HepG2 (cell line): Measurements from ENCODE around the gene BLOC1S4. TPM values are rescaled to one million over a fixed set of nuclear protein-coding genes. Genes with fewer than 3 reads are reported as not detected.

Experiments
- BRD4 ChIP-seq: sonication (generic); formaldehyde crosslinking; IDR thresholded peaks from 2 replicates; pipeline ENCODE4 v1.4.0; 2020; ENCODE audit warnings: missing genetic modification reagents
- CEBPB ChIP-seq: IDR thresholded peaks from 2 replicates; pipeline ENCODE4 v1.6.1; 2011; ENCODE audit warnings: low read depth, low read length, improper control_type of control experiment, borderline replicate concordance
- KMT2A ChIP-seq: sonication (generic); formaldehyde crosslinking; IDR thresholded peaks from 2 replicates; pipeline ENCODE4 v1.4.0; 2020; ENCODE audit warnings: missing genetic modification reagents
- MEF2D ChIP-seq: sonication (generic); formaldehyde crosslinking; IDR thresholded peaks from 2 replicates; pipeline ENCODE4 v1.5.1; 2020; ENCODE audit warnings: mild to moderate bottlenecking, missing genetic modification reagents
- MTA1 ChIP-seq: sonication (generic); formaldehyde crosslinking; IDR thresholded peaks from 2 replicates; pipeline ENCODE4 v1.4.0; 2020; ENCODE audit warnings: missing genetic modification reagents, mild to moderate bottlenecking, borderline replicate concordance
- NFATC3 ChIP-seq: sonication (generic); formaldehyde crosslinking; IDR thresholded peaks from 2 replicates; pipeline ENCODE4 v1.5.1; 2020; ENCODE audit warnings: mild to moderate bottlenecking, missing genetic modification reagents
- RARG ChIP-seq: sonication (generic); formaldehyde crosslinking; IDR thresholded peaks from 2 replicates; pipeline ENCODE4 v1.4.0; 2020; ENCODE audit warnings: low read depth, mild to moderate bottlenecking, missing genetic modification reagents
- SIN3A ChIP-seq: IDR thresholded peaks from 2 replicates; pipeline ENCODE4 v1.6.1; 2011; ENCODE audit warnings: low read depth, mild to moderate bottlenecking, control low read depth, low read length, borderline replicate concordance
- ZNF354B ChIP-seq: sonication (generic); formaldehyde crosslinking; IDR thresholded peaks from 2 replicates; pipeline ENCODE4 v1.8.0; 2022; ENCODE audit warnings: mild to moderate bottlenecking, missing genetic modification reagents
- ZNF543 ChIP-seq: sonication (generic); formaldehyde crosslinking; IDR thresholded peaks from 2 replicates; pipeline ENCODE4 v1.4.0; 2020; ENCODE audit warnings: mild to moderate bottlenecking, missing genetic modification reagents
- ZNF546 ChIP-seq: sonication (generic); formaldehyde crosslinking; conservative IDR thresholded peaks from 2 replicates; pipeline ENCODE4 v1.8.1; 2023; ENCODE audit warnings: mild to moderate bottlenecking, missing genetic modification reagents
- ZNF709 ChIP-seq: sonication (generic); formaldehyde crosslinking; IDR thresholded peaks from 2 replicates; pipeline ENCODE4 v1.5.0; 2020; ENCODE audit warnings: mild to moderate bottlenecking, missing genetic modification reagents
- ZNF883 ChIP-seq: sonication (generic); formaldehyde crosslinking; IDR thresholded peaks from 2 replicates; pipeline ENCODE4 v1.5.1; 2020; ENCODE audit warnings: mild to moderate bottlenecking, missing genetic modification reagents; ENCODE audit errors: not compliant biosample characterization
- polyA plus RNA-seq, 8 experiments: library from polyadenylated mRNA; depleted of rRNA in 3 of 8; stranded (reverse) in 7 of 8; unstranded in 1 of 8; fragments of >200 nt; fragmentation: Illumina TruSeq in 4 of 8; extraction: Trizol in 4 of 8; gene quantifications; 2 replicates each; pipeline versions ENCODE4 v1.2.1 to v1.2.3, GENCODE V29; 2011 to 2016; ENCODE audit warnings: low read depth in 4 of 8, missing spikeins in 1 of 8, mixed read lengths in 1 of 8; ENCODE audit not compliant: insufficient read depth in 1 of 8
- total RNA-seq, 5 experiments: library from RNA; depleted of rRNA; stranded (reverse); fragments of >200 nt; fragmentation: Illumina TruSeq; extraction: Trizol; gene quantifications; 2 replicates each; pipeline ENCODE4 v1.2.3, GENCODE V29; 2016; ENCODE audit warnings: low read depth in 1 of 5
- TF ChIP-seq, protein P1 (sequence below): sonication (generic); formaldehyde crosslinking; IDR thresholded peaks from 2 replicates; pipeline ENCODE4 v1.5.1; 2020; ENCODE audit warnings: missing genetic modification reagents, mild to moderate bottlenecking, borderline replicate concordance
- TF ChIP-seq, protein P2 (sequence below): sonication (generic); formaldehyde crosslinking; IDR thresholded peaks from 2 replicates; pipeline ENCODE4 v1.4.0; 2020; ENCODE audit warnings: missing genetic modification reagents
- TF ChIP-seq, protein P3 (sequence below): sonication (generic); formaldehyde crosslinking; IDR thresholded peaks from 2 replicates; pipeline ENCODE4 v1.5.0; 2020; ENCODE audit warnings: missing genetic modification reagents
- TF ChIP-seq, protein P4 (sequence below): IDR thresholded peaks from 2 replicates; pipeline ENCODE4 v1.6.1; 2018; ENCODE audit warnings: missing genetic modification reagents
- TF ChIP-seq, protein P5 (sequence below): sonication (generic); formaldehyde crosslinking; IDR thresholded peaks from 2 replicates; pipeline ENCODE4 v1.4.0; 2020; ENCODE audit warnings: mild to moderate bottlenecking, missing genetic modification reagents

The BLOC1S4 gene
- total and polyA plus RNA-seq, 2 of the 13 experiments (the other 11 are each of a cell fraction or from before 2014, with no cell fraction given), result 15.5 to 20.9 TPM

DNA sequence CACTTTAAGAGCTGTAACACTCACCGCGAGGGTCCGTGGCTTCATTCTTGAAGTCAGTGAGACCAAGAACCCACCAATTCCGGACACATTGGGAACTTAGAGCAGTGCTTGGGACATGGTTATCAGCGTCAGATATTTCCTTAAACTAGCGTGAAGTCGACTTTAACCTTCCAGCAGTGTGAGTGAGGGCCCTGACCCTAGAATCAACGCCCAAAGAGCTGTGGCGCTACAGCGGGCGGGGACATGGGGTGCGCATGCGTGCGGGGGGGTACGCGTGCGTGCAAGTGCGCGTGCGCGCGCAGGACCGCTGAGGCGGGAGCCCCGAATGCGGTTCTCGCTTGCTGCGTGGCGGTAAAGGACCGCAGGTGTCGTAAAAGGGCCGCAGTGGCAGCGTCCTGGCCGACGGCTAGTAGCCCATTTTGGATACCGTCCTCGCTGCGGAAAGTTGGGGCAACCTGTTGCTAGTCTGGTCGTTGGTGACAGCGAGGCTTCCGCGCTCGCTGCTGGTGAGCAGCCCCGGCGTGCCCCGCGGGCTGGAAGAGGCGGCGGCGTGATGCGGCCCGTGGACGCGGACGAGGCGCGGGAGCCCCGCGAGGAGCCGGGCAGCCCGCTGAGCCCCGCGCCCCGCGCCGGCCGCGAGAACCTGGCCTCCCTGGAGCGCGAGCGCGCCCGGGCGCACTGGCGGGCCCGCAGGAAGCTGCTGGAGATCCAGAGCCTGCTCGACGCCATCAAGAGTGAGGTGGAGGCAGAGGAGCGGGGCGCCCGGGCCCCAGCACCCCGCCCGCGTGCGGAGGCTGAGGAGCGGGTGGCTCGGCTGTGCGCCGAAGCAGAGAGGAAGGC is 42.1 kb upstream of the BLOC1S4 start (continued):
- TF ChIP-seq, protein P1, sequence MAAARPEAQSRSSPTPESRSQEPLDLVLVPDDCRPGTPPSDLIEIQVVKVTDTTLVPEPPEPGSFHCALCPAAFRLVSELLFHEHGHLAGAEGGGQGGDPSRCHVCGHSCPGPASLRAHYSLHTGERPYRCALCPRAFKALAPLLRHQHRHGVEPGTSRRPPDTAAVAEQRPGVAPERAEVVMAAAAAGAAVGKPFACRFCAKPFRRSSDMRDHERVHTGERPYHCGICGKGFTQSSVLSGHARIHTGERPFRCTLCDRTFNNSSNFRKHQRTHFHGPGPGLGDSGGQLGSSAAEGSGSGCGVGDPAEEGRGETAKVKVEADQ (CRISPR knock-in tag), result no peak; the same call in 1 of the 2 replicates
- TF ChIP-seq ZNF354B (CRISPR knock-in tag) (no peak), RARG (no peak), KMT2A (CRISPR knock-in tag) (peak; percentile 95), ZNF546 (CRISPR knock-in tag) (no peak; the same call in 1 of the 2 replicates), BRD4 (CRISPR knock-in tag) (no peak; the same call in 1 of the 2 replicates), ZNF543 (CRISPR knock-in tag) (0 out of 2 replicates have a peak, but pooled peaks have one; percentile 60), NFATC3 (CRISPR knock-in tag) (no peak), ZNF709 (CRISPR knock-in tag) (peak; percentile 77), ZNF883 (CRISPR knock-in tag) (no peak), SIN3A (peak; percentile 74; the same call in 1 of the 2 replicates), CEBPB (no peak), MEF2D (CRISPR knock-in tag) (peak; percentile 75), MTA1 (CRISPR knock-in tag) (no peak)
- TF ChIP-seq, protein P2, sequence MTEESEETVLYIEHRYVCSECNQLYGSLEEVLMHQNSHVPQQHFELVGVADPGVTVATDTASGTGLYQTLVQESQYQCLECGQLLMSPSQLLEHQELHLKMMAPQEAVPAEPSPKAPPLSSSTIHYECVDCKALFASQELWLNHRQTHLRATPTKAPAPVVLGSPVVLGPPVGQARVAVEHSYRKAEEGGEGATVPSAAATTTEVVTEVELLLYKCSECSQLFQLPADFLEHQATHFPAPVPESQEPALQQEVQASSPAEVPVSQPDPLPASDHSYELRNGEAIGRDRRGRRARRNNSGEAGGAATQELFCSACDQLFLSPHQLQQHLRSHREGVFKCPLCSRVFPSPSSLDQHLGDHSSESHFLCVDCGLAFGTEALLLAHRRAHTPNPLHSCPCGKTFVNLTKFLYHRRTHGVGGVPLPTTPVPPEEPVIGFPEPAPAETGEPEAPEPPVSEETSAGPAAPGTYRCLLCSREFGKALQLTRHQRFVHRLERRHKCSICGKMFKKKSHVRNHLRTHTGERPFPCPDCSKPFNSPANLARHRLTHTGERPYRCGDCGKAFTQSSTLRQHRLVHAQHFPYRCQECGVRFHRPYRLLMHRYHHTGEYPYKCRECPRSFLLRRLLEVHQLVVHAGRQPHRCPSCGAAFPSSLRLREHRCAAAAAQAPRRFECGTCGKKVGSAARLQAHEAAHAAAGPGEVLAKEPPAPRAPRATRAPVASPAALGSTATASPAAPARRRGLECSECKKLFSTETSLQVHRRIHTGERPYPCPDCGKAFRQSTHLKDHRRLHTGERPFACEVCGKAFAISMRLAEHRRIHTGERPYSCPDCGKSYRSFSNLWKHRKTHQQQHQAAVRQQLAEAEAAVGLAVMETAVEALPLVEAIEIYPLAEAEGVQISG (CRISPR knock-in tag), result peak; percentile 81; the same call in 1 of the 2 replicates
- TF ChIP-seq, protein P3, sequence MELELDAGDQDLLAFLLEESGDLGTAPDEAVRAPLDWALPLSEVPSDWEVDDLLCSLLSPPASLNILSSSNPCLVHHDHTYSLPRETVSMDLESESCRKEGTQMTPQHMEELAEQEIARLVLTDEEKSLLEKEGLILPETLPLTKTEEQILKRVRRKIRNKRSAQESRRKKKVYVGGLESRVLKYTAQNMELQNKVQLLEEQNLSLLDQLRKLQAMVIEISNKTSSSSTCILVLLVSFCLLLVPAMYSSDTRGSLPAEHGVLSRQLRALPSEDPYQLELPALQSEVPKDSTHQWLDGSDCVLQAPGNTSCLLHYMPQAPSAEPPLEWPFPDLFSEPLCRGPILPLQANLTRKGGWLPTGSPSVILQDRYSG (CRISPR knock-in tag), result no peak
- TF ChIP-seq, protein P4, sequence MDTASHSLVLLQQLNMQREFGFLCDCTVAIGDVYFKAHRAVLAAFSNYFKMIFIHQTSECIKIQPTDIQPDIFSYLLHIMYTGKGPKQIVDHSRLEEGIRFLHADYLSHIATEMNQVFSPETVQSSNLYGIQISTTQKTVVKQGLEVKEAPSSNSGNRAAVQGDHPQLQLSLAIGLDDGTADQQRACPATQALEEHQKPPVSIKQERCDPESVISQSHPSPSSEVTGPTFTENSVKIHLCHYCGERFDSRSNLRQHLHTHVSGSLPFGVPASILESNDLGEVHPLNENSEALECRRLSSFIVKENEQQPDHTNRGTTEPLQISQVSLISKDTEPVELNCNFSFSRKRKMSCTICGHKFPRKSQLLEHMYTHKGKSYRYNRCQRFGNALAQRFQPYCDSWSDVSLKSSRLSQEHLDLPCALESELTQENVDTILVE (CRISPR knock-in tag), result no peak; the same call in none of the 2 replicates
- TF ChIP-seq, protein P5, sequence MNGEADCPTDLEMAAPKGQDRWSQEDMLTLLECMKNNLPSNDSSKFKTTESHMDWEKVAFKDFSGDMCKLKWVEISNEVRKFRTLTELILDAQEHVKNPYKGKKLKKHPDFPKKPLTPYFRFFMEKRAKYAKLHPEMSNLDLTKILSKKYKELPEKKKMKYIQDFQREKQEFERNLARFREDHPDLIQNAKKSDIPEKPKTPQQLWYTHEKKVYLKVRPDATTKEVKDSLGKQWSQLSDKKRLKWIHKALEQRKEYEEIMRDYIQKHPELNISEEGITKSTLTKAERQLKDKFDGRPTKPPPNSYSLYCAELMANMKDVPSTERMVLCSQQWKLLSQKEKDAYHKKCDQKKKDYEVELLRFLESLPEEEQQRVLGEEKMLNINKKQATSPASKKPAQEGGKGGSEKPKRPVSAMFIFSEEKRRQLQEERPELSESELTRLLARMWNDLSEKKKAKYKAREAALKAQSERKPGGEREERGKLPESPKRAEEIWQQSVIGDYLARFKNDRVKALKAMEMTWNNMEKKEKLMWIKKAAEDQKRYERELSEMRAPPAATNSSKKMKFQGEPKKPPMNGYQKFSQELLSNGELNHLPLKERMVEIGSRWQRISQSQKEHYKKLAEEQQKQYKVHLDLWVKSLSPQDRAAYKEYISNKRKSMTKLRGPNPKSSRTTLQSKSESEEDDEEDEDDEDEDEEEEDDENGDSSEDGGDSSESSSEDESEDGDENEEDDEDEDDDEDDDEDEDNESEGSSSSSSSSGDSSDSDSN, result peak; percentile 77
